NCI-H2196 treated with DMSO at 0.1 percent for 48 hours (cell line): ENCODE measurements around the gene SOX11.
"Not testable (repeated sequence)": the region's sequence is repeated elsewhere in the genome, so short reads cannot be mapped to it uniquely, and the experiment has no call there.

Experiments
- DNase-seq: peaks from one replicate; lab custom pipeline; 2025; ENCODE audit not compliant: unreplicated experiment; lab: John Stamatoyannopoulos, UW

SOX11 gene

GRCh38 chr2:5691985-5692529 lies at the start of gene SOX11:
Gene SOX11, plus strand, starts transcription at chr2:5692384. Its CDS starts 338 bp downstream, at chr2:5692722.
- no peak for DNase-seq

GRCh38 chr2:5652734-5653133 lies 39.5 kb upstream of the SOX11 start:
- not testable (repeated sequence) for DNase-seq

- DNase-seq, result not testable (repeated sequence)
These were observed 38.4 kb upstream of the SOX11 start for GRCh38 chr2:5653756-5654155.

GRCh38 chr2:5657231-5657630 lies 35.0 kb upstream of the SOX11 start:
- DNase-seq, result no peak

GRCh38 chr2:5660591-5660990 lies 31.6 kb upstream of the SOX11 start:
- DNase-seq, result no peak

- no peak for DNase-seq
These were observed 30.8 kb upstream of the SOX11 start for GRCh38 chr2:5661362-5661761.

- no peak for DNase-seq
These were observed 27.9 kb upstream of the SOX11 start for GRCh38 chr2:5664278-5664681.

- DNase-seq, result no peak
These were observed 27.1 kb upstream of the SOX11 start for GRCh38 chr2:5665066-5665465.

GRCh38 chr2:5666798-5667197 lies 25.4 kb upstream of the SOX11 start:
- no peak for DNase-seq

- DNase-seq, result not testable (repeated sequence)
These were observed 24.5 kb upstream of the SOX11 start for GRCh38 chr2:5667655-5668054.

GRCh38 chr2:5668682-5669250 lies 23.4 kb upstream of the SOX11 start:
- no peak for DNase-seq

GRCh38 chr2:5672749-5673144 lies 19.4 kb upstream of the SOX11 start:
- DNase-seq, result no peak

GRCh38 chr2:5673145-5674025 lies 18.8 kb upstream of the SOX11 start:
- no peak for DNase-seq

GRCh38 chr2:5674026-5674340 lies 18.2 kb upstream of the SOX11 start:
- DNase-seq, result no peak

GRCh38 chr2:5677133-5677532 lies 15.1 kb upstream of the SOX11 start:
- DNase-seq, result no peak

- DNase-seq, result no peak
These were observed 8.7 kb upstream of the SOX11 start for GRCh38 chr2:5683471-5683870.

GRCh38 chr2:5685225-5685624 lies 7.0 kb upstream of the SOX11 start:
- DNase-seq, result no peak

GRCh38 chr2:5686068-5686467 lies 6.1 kb upstream of the SOX11 start:
- DNase-seq, result no peak

- DNase-seq, result no peak
These were observed 5.6 kb upstream of the SOX11 start for GRCh38 chr2:5686536-5686935.

GRCh38 chr2:5689750-5690149 lies 2.4 kb upstream of the SOX11 start:
- no peak for DNase-seq

GRCh38 chr2:5690286-5690685 lies 1.9 kb upstream of the SOX11 start:
- DNase-seq, result no peak

- no peak for DNase-seq
These were observed 1.4 kb upstream of the SOX11 start for GRCh38 chr2:5690718-5691220.
